Kidney glomerular epithelial cell (primary cell): ENCODE measurements around the gene NGFR.

Experiments used
- DNase-seq: peaks from one replicate; lab custom pipeline; 2025; lab: John Stamatoyannopoulos, UW

NGFR gene, protein sequence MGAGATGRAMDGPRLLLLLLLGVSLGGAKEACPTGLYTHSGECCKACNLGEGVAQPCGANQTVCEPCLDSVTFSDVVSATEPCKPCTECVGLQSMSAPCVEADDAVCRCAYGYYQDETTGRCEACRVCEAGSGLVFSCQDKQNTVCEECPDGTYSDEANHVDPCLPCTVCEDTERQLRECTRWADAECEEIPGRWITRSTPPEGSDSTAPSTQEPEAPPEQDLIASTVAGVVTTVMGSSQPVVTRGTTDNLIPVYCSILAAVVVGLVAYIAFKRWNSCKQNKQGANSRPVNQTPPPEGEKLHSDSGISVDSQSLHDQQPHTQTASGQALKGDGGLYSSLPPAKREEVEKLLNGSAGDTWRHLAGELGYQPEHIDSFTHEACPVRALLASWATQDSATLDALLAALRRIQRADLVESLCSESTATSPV

DNA sequence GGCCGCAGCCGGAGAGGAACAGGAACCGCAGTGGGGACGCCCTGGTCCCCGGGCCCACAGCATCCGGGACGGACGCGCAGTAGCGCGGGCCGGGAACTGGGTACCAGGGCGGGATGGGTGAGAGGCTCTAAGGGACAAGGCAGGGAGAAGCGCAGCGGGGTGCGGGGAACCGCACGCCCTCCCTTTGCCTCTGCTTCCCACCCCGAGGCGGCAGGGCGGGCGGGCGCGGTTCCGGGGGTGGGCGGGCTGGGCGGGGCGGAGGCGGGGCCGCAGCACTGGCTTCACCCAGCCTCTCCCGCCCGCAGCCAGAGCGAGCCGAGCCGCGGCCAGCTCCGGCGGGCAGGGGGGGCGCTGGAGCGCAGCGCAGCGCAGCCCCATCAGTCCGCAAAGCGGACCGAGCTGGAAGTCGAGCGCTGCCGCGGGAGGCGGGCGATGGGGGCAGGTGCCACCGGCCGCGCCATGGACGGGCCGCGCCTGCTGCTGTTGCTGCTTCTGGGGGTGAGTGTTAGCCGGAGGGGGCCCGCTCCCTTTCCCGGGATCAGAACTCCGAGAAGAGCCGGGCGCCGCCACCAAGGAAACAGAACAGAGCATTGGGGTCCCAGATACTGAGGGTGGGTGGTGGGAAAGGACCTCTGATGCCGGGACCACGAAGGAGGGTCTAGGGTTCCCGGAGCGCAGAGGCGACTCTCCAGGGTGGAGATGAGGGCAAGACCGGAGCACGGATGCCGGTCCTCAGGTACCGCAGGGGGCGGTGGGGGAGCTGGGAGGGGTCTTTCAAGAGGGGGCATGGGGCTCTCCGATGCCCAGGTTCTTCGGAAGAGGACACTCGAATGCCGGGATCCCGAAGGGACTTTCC is at the start of gene NGFR:
TSS of gene NGFR (plus strand) at position 308 of the 856 bp plus-strand sequence. CDS start at position 433, 125 bp downstream.
- no peak for DNase-seq

DNA sequence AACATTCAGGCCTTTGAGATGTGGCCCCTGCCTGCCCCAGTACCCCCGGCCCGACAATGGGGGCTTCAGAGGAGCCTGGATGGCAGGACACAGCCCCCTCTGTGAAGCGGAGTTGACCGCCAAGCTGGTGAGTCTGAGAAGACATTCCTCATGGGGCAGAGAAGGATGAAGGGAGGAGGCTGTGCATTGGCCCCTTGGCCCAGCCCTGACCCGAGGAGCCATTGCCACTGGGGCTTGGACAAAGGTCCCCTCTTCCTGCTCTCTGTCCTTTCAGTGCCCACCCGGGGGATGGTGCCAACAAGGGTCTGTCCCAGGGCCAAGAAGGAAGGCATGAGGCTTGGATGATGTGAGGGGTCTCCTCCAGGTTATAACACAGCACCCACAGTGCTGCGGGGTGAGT is 49.5 kb upstream of the NGFR start:
- no peak for DNase-seq

DNA sequence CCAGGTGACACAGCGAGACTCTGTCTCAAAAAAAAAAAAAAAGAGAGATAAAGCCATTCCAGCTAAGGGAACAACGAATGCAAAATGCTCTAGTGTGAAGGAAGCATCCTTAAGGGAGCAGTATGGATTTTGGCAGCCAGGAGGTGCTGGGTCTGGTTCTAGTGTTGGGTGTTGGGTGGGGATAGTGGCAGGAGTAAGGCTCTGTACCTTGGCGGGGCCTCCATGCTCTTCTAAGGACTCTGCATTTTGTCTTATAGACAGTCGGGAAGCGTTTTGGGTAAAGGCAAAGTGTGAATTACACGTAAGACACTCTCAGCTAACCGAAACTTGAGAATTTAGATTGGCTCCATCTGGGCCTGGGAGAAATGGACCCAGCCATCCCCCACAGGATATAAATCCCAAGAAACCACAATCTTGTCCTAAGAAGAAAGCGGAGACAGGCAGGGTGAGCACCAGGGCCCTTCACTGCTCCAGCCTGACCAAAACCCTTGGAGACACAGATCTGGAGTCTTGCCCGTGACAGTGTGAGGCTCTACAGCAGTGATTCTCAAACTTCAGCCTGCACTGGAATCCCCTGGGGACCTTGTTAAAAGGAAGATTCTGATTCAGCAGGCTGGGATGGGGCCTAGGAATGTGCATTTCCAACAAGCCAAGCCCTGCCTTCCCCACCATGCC is 47.3 kb upstream of the NGFR start:
- no peak for DNase-seq

DNA sequence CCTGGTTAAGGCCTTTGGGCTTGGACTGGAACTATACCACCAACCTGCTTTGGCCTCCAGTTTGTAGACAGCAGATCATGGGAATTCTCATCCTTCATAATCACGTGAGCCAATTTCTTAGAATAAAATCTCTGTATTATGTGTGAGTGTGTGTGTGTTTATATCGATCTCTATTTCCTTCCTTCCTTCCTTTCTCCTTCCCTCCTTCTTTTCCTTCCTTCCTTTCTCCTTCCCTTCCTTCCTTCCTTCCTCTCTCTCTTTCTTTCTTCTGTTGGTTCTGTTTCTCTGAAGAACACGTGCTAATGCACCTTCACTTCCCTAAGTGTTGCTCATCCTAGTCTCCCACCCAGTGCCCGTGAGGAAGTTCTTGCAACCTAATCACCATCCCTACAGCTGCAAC is 44.9 kb upstream of the NGFR start:
- no peak for DNase-seq

DNA sequence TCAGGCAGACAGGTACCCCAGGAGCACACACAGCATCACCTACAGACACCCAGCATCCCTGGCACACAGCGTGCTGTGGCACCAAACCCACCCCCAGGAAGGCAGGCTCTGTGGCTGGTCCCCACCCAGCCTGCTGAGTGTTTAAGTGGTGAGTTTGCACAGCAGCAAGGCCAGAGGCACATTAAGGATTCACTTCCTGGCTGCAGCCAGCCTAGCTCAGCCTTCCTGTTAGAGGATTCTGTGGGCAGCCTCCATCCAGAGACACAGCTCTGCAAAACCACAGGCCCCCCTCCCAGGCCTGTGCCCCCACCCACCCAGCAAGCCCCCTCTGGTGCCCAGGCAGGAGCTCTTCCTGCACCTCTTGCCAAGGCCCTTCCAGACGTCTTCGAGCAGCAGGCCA is 44.4 kb upstream of the NGFR start:
- no peak for DNase-seq

DNA sequence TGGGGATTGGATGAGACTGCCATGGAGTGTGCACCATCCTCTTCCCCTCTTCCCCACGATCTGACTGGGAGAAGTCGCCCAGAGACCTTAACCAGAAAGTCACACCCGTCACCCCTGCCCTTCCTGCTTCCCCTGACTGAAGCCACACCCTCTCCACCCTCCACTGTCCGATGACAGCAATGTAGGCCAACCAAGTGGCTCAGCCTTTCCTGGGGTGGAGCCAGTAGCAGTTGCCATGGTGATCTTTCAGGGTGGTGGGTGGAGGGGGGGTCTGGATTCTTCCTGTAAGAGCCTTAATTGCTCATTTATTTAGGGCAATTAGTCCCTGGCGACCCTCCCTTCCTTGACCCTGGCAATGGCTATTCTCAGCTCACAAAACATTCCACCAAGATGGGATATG is 42.9 kb upstream of the NGFR start:
- DNase-seq, result no peak

DNA sequence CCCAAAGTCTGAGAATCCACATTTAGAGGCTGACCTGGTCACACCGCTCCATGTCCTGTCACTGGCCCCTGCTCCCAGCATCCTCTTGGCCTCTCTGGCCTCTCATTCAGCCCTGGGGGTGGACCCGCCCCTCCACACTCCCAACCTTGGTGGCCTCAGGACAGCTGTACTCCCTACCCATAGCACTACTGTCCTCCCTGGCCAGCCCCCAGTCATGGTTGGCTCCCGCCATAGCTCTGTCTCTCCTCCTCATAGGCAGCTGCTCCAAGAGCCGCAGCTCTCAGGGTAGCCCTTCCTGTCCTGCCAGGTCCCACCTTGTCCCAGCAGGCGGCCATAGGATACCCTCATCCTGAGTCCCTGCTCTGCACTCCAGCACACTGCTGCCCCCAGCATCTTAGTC is 42.4 kb upstream of the NGFR start:
- no peak for DNase-seq

DNA sequence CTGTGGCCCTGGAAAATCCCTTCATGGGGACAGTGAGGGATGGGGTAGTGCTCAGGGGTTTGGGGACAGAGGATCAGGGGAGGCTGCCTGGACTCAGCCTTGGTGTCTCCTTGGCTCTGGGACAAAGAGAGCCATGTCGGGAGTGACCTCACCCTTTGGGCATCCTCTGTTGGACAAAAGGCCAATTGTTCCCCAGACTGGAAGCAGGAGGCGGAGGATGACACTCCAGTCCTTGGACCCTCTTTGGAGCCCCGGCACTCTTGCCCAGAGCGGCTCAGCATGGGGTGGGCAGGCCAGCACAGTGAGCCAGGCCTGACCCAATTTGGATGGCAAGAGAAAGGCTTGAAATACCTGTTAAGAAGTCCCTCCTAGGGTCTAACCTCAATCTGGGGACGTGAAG is 41.0 kb upstream of the NGFR start:
- DNase-seq, result no peak

DNA sequence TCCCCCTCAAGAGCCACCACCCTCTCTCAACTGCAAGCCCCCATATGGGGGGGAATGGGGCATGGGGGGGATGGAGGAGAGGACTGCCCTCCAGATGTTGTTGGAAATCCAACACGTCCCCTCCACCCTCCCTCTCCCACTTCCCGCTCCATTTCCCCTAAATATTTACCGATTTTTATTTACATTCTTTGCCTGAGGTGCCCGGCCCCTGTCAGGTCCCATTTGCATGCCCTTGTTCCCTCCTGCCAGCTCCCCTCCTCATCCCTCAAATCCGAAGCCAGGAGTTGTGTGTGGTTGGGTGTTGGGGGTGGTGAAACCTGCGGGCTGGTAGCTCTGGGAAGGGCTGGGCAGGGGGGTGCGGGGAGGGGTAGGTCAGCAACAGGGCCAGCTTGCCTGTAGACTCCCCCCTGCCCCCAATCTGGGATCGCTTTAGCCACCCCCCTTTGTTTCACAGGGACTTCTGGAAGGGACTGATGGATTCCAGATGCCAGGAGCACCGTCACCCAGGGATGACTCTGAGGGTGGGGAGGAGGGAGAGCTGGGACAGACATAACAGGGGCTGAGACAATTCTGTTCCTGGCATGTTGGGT is 39.7 kb upstream of the NGFR start:
- no peak for DNase-seq

DNA sequence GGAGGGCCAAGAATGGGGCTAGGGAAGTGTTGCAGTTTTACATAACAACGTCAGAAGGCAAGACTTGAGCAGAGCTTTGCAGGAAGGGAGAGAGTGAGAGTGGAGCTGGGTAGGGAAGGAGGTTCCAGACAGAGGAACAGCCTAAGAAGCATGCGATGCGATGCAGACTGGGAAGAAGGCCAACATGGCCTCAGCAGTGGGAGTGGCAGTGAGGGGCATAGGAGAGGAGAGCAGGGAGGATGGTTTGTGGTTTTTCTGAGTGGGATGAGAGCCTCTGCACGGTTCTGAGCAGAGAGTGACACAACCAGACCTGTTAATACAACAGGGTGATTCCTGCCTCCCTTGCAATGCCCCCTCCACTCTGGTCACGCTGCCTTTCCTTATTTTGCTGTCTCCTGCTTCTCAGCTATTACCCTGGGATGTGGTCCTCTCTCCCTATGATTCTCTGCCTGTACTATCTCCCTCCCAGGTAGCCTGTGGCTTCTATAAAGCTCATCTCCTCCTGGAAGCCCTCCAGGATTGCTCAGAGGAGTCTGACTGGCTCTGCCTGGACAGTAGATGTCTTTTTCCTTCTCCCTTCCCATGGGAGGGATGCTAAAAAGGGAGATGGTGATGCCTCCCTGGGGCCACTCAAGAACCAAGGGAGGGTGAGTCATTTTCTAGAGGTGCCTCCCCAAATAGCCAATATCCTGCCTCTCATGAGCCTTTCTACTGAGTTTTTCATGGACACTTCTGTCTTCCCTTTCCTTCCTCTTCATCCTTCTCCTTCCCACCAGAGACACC is 38.7 kb upstream of the NGFR start:
- DNase-seq, result peak; percentile 95

DNA sequence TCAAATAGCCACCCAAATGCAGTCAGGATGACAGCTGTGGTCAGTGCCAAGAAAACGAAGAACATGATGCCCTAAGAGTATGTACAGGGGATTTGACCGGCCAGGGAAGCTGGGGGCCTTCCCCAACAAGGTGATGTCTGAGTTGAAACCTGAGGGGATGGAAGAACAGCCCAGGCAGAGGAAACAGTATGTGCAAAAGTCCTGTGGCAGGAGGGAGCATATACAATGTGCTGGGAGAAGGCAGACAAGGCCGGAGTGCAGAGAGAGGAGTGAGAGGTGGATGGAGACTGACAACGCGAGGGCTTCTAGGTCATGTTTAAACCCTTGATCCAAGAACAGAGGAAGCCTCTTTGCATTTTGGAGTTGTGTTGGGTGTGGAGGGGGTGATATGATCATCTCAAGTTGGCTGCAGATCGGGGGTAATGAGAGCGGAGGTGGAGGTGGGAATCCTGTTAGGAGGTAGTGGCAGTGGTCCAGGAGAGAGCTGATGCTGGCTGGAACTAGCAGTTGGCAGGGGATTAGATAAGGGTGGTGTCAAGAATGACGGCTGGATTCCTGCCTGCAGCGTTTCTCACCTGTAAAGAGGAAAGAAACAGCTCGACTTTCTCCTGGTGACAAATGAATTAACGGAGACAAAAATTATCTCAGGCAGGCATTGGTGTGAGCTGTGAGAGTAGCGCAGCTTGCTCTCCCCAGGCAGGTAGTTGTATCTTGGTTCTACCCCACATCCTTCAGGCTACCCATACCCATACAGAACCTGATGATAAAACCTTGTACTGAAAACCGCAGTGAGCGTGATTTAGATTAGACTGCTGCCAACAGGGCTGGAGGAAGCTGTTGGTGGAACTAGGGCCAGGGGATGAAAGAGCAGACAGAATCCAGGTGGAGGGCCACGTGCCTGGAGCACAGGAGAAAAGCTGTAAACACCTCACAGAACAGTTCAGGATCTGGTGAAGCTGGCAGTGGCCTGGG is 37.2 kb upstream of the NGFR start:
- DNase-seq, result no peak

DNA sequence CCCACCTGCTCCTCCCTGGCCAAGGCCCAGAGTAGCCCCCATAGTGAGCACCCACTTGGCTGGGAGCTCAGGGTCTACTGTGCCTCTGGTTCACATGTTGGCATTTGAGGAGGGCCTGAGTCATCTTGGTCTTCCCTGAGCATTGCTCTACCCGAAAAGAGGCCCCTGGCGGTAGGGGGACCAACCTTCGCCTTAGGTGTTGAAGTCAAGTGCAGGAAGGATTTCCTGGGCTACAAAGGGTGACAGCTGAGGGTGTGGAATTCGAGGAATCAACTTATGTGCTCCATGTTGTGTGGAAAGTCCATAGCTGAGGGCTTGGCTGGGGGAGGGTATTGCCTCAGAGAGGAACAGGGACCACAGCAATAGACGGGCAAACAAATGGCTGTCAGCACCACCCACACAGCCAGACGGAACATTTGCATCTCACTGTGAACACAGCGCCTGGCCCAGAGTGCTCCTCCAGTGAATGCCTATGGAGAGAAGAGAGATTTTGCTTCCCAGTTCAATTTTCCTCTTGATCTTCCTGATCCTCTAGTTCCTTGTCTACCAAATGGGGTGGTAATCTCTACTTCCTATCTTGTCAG is 35.6 kb upstream of the NGFR start:
- no peak for DNase-seq

DNA sequence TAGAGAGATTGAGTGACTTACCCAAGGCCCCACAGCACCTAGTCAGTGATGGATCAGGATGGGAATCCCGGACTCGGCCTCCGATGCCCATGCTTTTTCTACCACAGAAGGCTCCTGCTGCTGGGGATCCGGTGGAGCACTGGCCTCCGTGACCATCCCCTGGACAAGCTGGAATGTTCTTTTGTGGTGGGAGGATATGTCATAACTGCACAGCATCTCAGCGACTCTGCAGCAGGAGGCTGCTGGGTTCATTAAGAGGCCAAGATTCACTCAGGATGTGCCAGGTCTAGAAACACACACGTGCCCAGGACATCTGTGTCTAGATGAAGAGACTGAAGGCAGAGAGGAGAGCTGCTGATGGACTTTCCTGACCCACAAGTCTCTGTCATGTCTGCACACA is 34.7 kb upstream of the NGFR start:
- no peak for DNase-seq

DNA sequence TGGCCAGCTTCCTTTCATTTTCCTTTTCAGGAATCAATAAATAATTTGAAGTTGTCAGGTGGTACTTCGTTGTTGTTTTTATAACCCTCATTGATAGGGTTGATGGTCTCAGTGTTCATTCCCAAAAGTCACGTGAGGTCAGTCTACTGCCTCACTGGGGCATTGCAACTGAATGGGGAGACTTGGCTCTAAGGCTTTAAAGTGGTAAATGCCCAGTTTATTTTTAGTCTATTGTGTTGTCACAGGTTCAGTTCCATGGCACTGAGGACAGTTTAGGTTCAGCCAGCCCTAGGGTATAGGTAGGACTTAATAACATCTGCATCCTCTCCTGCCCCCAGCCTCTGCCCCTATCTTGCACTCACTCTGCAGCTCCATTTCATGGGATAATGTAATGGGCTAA is 33.5 kb upstream of the NGFR start:
- no peak for DNase-seq

DNA sequence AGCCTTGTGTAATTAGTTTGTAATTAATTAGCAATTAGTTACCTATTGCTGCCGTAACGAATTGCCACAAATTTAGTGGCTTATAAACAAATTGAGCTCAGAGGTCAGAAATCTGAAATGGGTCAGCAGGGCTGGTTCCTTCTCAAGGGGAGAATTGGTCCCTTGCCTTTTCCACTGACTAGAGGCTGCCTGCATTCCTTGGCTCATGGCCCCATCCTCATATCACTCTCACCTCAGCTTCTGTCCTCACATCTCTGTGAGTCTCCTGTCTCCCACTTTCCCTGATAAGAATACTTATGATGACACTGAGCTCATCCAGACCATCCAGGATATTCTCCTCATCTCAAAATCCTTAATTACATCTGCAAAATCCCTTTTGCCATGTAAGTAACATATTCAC is 31.0 kb upstream of the NGFR start:
- DNase-seq, result no peak

DNA sequence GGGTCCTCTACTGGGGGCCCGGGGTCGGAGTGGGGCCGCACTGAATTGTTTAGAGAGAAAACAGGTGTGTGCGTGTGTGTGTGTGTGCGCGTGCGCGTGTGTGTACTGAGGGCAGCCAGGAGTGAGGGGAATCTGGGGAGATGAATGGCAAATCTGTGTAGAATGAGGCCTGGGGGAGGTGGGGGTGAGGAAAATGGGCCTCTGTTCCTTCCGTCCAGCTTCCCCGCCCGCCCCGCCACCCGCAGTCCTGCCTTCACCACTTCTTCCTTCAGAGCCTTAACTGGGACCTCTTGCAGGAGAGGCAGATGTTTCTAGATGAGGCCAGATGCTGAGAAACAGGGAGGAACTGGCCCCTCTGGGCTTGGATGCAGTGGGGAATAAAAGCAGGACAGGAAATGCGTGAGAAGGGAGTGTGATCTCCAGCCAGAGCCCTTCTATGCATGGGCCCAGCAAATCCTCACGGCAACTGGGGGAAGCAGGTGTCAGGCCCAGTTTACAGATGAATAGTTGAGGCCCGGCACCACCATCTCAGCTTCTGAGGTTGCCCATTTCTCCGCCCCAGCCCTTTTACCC is 29.7 kb upstream of the NGFR start:
- DNase-seq, result no peak

DNA sequence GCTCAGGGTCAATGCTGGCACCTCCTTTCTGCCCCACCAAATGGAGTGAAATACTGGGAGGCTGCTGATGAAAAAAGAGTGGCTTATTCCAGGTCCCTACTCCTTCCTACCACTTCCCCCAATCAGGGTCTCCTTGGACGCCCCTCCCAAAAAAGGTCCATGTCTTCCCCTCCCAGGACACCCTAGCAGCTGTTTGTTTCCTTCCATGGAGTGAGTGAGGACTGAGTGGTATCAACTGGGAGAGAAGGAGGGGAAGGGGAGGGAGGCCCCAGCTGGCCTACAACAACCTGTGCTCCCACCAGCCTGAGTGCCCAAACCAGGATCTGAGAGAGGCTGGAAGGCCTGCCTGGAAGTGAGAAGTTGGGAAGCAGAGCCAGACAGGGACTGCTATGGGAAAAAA is 28.7 kb upstream of the NGFR start:
- DNase-seq, result no peak

DNA sequence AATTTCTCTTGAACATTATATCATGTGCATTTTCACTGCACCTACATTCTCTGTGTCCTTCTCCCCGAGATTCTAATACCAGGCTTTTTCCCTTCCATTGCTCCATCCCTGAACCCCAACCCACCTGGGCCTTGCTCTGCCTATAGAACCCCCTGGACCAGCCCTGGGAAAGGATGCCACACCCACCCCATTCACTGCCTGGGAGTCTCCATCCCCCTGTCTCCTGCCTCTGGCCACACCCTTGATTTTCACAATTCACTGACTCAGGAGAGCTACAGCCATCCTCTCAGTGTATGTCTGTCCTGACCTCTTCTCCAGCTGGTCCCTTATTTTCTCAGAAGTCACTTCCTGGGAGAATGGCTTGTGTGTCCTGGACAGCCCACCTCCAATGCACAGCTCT is 27.9 kb upstream of the NGFR start:
- DNase-seq, result no peak

DNA sequence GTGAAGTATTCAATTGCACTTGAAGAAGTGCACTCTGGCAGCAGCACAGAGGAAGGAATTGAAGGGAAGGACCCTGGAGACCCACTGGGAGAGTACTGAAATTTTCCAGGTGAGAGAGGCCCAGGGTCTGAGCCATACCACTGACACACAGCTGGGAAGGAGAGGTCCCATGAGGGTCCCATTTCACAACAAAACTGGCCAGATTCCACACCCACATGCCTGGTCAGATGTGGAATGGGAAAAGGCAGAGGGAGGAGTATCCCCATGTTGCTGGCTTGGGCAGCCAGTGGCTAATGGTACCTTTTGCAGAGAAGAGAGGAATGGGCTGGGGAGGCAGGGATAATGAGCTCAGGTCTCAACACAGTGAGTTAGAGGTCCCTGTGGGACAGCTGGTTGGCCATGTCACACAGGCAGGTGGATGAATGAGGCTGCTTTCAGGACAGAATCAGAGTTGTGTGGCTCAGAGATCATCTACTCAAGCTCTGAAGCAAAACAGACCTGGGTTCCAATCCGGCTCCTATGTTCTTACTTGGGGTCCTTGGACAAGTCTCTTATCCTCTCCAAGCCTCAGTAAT is 26.2 kb upstream of the NGFR start:
- no peak for DNase-seq
